ENCODE data around the gene GALNT9. TPM values are rescaled to one million over a fixed set of nuclear protein-coding genes. Genes with fewer than 3 reads are reported as not detected.

Gene GALNT9
- total RNA-seq, 1 experiment from 2014 or later = 0.44 TPM

DNA sequence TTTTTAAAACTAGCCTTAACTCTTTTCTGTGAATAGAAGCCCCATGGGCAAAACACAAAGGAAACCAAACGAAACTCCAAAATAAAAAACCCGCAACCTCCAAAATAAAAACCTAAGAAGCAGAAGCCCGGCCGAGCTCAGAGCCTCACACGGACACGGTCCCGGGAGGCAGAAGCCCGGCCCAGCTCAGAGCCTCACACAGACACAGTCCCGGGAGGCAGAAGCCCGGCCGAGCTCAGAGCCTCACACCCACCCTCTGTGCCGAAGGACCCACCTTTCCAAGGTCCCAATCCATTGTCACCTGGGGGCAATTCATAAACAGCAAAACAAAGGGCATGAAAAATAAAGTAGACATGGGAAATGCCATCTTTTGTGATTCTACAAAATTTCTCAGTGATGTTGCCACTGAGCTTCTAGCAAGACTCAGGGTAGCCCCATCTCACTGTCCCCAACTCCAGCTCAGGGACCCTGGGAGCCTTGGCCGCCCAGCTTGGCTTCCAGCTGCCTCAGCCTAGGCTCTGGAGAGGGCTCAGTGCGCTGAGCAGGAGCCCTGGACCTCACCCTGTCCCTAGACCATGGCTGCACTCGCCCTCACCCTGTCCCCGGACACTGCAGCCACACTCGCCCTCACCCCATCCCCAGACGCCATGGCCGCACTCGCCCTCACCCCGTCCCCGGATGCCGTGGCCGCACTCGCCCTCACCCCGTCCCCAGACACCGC, 82.2 kb downstream of the GALNT9 start:
- peaks cover 13% of the 10 kb centered on the region; the same call in 1 of the 2 replicates for H3K27me3 ChIP-seq (ENCODE audit: low read length)
- BruUV-seq (replicated peaks) = no TSS peak

DNA sequence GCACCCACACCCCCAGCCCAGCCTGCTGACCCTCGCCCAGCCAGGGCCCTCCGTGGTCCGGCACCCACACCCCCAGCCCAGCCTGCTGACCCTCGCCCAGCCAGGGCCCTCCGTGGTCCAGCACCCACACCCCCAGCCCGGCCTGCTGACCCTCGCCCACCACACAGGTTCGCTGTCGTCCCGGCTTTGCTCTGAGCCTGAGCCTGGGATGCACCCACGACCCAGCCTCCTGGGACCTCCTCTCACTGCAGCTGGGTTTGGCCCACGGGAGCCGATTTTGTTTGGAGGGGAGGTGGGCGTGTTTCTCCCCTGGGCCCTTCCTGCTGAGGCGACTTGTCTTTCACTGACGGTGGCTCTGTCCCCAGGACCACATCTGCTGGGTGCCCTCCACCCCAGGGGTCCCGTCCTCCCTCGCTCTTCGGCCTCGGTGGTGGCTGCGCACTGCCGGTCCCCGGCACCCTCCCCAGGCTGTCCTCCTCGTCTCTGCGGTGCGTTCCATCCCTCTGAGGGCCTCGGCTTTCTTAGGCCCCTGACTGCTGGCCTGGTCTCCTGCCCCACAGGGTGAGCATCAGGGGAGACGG, 83.8 kb downstream of the GALNT9 start:
- Histone ChIP-seq H3K79me2 (ENCODE audit: low read length) (no peaks in the 10 kb centered on the region), H3K9me3 (ENCODE audit: low read length) (no peaks in the 10 kb centered on the region), H3K9ac (ENCODE audit: low read length) (no peak overlapping the region), H3K4me3 (ENCODE audit: low read length) (no peak overlapping the region), H3K27me3 (ENCODE audit: low read length) (peaks cover 13% of the 10 kb centered on the region; the same call in 1 of the 2 replicates), H3K4me1 (ENCODE audit: insufficient read depth, low read length) (no peaks in the 10 kb centered on the region), H3K36me3 (ENCODE audit: low read depth, low read length) (no peaks in the 10 kb centered on the region), H4K20me1 (ENCODE audit: low read length) (no peaks in the 10 kb centered on the region), H3F3A (ENCODE audit: low read length, unreplicated experiment) (no peaks in the 10 kb centered on the region), H3K9me2 (replicated peaks; ENCODE audit: low read length) (no peaks in the 10 kb centered on the region), H3K4me2 (ENCODE audit: low read length) (no peak overlapping the region), H2AFZ (ENCODE audit: low read length) (no peak overlapping the region), H3K27ac (ENCODE audit: low read length) (no peak overlapping the region)
- TF ChIP-seq, protein P1, sequence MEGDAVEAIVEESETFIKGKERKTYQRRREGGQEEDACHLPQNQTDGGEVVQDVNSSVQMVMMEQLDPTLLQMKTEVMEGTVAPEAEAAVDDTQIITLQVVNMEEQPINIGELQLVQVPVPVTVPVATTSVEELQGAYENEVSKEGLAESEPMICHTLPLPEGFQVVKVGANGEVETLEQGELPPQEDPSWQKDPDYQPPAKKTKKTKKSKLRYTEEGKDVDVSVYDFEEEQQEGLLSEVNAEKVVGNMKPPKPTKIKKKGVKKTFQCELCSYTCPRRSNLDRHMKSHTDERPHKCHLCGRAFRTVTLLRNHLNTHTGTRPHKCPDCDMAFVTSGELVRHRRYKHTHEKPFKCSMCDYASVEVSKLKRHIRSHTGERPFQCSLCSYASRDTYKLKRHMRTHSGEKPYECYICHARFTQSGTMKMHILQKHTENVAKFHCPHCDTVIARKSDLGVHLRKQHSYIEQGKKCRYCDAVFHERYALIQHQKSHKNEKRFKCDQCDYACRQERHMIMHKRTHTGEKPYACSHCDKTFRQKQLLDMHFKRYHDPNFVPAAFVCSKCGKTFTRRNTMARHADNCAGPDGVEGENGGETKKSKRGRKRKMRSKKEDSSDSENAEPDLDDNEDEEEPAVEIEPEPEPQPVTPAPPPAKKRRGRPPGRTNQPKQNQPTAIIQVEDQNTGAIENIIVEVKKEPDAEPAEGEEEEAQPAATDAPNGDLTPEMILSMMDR (conservative IDR thresholded peaks at IDR 0.05; ENCODE audit: low read depth, low read length) = no peak
- TF ChIP-seq EZH2phosphoT487 (IDR thresholded peaks at IDR 0.05; ENCODE audit: borderline replicate concordance, low read length) (no peak), EZH2 (IDR thresholded peaks at IDR 0.05; ENCODE audit: low read length, unreplicated experiment) (no peak)
- DNase-seq = no peak
- ChIA-PET POLR2A (ENCODE audit: unreplicated experiment) (no interaction called here), CTCF (no interaction called here)
- no peak for ATAC-seq
- intact Hi-C loops (cut with micrococcal nuclease) = no loop called here
- no TSS peak for BruUV-seq (replicated peaks)

More for the DNA sequence above, 82.2 kb downstream of the GALNT9 start:
- Histone ChIP-seq H3K36me3 (ENCODE audit: low read depth, low read length) (no peaks in the 10 kb centered on the region), H3K4me1 (ENCODE audit: insufficient read depth, low read length) (no peaks in the 10 kb centered on the region), H3K9me3 (ENCODE audit: low read length) (no peaks in the 10 kb centered on the region), H2AFZ (ENCODE audit: low read length) (no peak overlapping the region), H3K4me3 (ENCODE audit: low read length) (no peak overlapping the region), H3K27ac (ENCODE audit: low read length) (no peak overlapping the region), H3K4me2 (ENCODE audit: low read length) (no peak overlapping the region), H4K20me1 (ENCODE audit: low read length) (no peaks in the 10 kb centered on the region), H3K79me2 (ENCODE audit: low read length) (no peaks in the 10 kb centered on the region), H3F3A (ENCODE audit: low read length, unreplicated experiment) (no peaks in the 10 kb centered on the region), H3K9me2 (replicated peaks; ENCODE audit: low read length) (no peaks in the 10 kb centered on the region), H3K9ac (ENCODE audit: low read length) (no peak overlapping the region)
- ATAC-seq (no peak), DNase-seq (no peak)
- POLR2A ChIA-PET (ENCODE audit: unreplicated experiment) = no interaction called here
- CTCF ChIA-PET = no interaction called here
- intact Hi-C loops (cut with micrococcal nuclease) = no loop called here
- no peak for TF ChIP-seq EZH2phosphoT487 (IDR thresholded peaks at IDR 0.05; ENCODE audit: borderline replicate concordance, low read length)
- TF ChIP-seq EZH2 (IDR thresholded peaks at IDR 0.05; ENCODE audit: low read length, unreplicated experiment) = no peak
- TF ChIP-seq, protein P1 (conservative IDR thresholded peaks at IDR 0.05; ENCODE audit: low read depth, low read length) = no peak

DNA sequence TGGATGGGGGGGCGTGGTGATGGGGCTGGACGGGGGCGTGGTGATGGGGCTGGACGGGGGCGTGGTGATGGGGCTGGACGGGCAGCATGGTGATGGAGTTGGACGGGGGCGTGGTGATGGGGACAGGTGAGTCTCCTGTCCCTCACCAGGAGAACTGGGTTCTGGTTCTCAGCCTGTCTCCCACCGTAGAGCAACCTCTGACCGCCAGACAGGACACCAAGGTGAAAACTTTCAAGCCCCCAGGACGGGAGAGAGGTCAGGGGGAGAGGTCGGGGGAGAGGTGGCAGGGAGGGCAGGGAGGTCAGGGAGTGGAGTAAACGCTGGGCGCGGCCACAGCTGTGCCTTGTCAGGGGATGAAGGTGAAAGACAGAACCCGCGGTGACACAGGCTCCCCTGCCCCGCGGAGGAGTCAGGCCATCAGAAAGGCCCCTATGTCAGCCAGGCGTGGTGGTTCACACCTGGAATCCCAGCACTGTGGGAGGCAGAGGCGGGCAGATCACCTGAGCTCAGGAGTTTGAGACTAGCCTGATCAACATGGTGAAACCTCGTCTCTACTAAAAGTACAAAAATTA, 84.6 kb downstream of the GALNT9 start:
- Histone ChIP-seq H3K9me3 (ENCODE audit: low read length) (no peaks in the 10 kb centered on the region), H3K4me3 (ENCODE audit: low read length) (no peak overlapping the region), H2AFZ (ENCODE audit: low read length) (no peak overlapping the region), H3F3A (ENCODE audit: low read length, unreplicated experiment) (no peaks in the 10 kb centered on the region), H3K9me2 (replicated peaks; ENCODE audit: low read length) (no peaks in the 10 kb centered on the region), H4K20me1 (ENCODE audit: low read length) (no peaks in the 10 kb centered on the region), H3K27ac (ENCODE audit: low read length) (no peak overlapping the region), H3K79me2 (ENCODE audit: low read length) (no peaks in the 10 kb centered on the region), H3K9ac (ENCODE audit: low read length) (no peak overlapping the region), H3K4me2 (ENCODE audit: low read length) (no peak overlapping the region), H3K27me3 (ENCODE audit: low read length) (peaks cover 13% of the 10 kb centered on the region; the same call in 1 of the 2 replicates), H3K36me3 (ENCODE audit: low read depth, low read length) (no peaks in the 10 kb centered on the region), H3K4me1 (ENCODE audit: insufficient read depth, low read length) (no peaks in the 10 kb centered on the region)
- intact Hi-C loops (cut with micrococcal nuclease) = no loop called here
- POLR2A ChIA-PET (ENCODE audit: unreplicated experiment) = no interaction called here
- CTCF ChIA-PET = no interaction called here
- no peak for ATAC-seq
- TF ChIP-seq EZH2phosphoT487 (IDR thresholded peaks at IDR 0.05; ENCODE audit: borderline replicate concordance, low read length) (no peak), EZH2 (IDR thresholded peaks at IDR 0.05; ENCODE audit: low read length, unreplicated experiment) (no peak)
- TF ChIP-seq, protein P1 (conservative IDR thresholded peaks at IDR 0.05; ENCODE audit: low read depth, low read length) = no peak
- BruUV-seq (replicated peaks) = no TSS peak
- no peak for DNase-seq
